WI38 (cell line): ENCODE data around the gene FGGY.

Experiments
- H3K4me3 ChIP-seq: 2 replicates; pipeline ENCODE4 v1.5.1; 2011; ENCODE audit warnings: low read depth, mild to moderate bottlenecking, control low read depth, low read length
- CTCF ChIP-seq: IDR thresholded peaks from 2 replicates; pipeline ENCODE4 v1.5.1; 2012; ENCODE audit warnings: low read depth, mild to moderate bottlenecking, control low read depth, low read length

The FGGY gene

GRCh38 chr1:59545830-59546229 lies 248.9 kb downstream of the FGGY start:
- no peak overlapping the region for H3K4me3 ChIP-seq
- no peak for TF ChIP-seq CTCF

GRCh38 chr1:59549066-59549837 lies 252.4 kb downstream of the FGGY start:
- no peak overlapping the region for H3K4me3 ChIP-seq
- no peak for TF ChIP-seq CTCF

GRCh38 chr1:59549903-59550302 lies 253.0 kb downstream of the FGGY start:
- no peak overlapping the region for H3K4me3 ChIP-seq
- no peak for TF ChIP-seq CTCF

GRCh38 chr1:59552007-59552406 lies 255.1 kb downstream of the FGGY start:
- TF ChIP-seq CTCF: no peak
- no peak overlapping the region for H3K4me3 ChIP-seq

- no peak for TF ChIP-seq CTCF
- no peak overlapping the region for H3K4me3 ChIP-seq
These were observed 256.5 kb downstream of the FGGY start for GRCh38 chr1:59553371-59553770.

- H3K4me3 ChIP-seq: no peak overlapping the region
- TF ChIP-seq CTCF: no peak
These were observed 257.2 kb downstream of the FGGY start for GRCh38 chr1:59554011-59554663.

GRCh38 chr1:59554752-59555151 lies 257.9 kb downstream of the FGGY start:
- TF ChIP-seq CTCF: no peak

More at GRCh38 chr1:59554752-59555151, 257.9 kb downstream of the FGGY start:
- H3K4me3 ChIP-seq: no peak overlapping the region
